Measurements from ENCODE around the gene VSIG8. TPM values are rescaled to one million over a fixed set of nuclear protein-coding genes. Genes with fewer than 3 reads are reported as not detected.

Gene VSIG8
- total RNA-seq (2022; extraction: Qiagen RNA extraction), result 0.08 to 0.15 TPM in 2 of 5 replicates, not detected in the others

GRCh38 chr1:159862557-159862956 is at the start of gene VSIG8:
Gene VSIG8, minus strand, starts transcription at chr1:159862657. Its CDS starts 136 bp downstream, at chr1:159862521.

GRCh38 chr1:159900086-159900680 is 37.7 kb upstream of the VSIG8 start, which contains the start of gene CFAP45:
Gene CFAP45, minus strand, starts transcription at chr1:159900165. Its CDS starts 67 bp downstream, at chr1:159900098.

GRCh38 chr1:159826441-159827101 is 35.9 kb downstream of the VSIG8 start, which contains the start of gene SLAMF8:
Gene SLAMF8, plus strand, starts transcription at chr1:159826873. Its CDS starts 26 bp downstream, at chr1:159826899.

Other genes with a start within 250 kb of the VSIG8 start
- gene CRP, start 148.1 kb downstream of the VSIG8 start, total RNA-seq (2022; extraction: Qiagen RNA extraction), result not detected in 5 replicates
- 43.4 to 79.4 TPM (median 74.8 TPM) in 5 replicates for gene DUSP23, start 81.7 kb downstream of the VSIG8 start, total RNA-seq (2022; extraction: Qiagen RNA extraction)
- not detected in 5 replicates for gene FCRL6, start 60.3 kb downstream of the VSIG8 start, total RNA-seq (2022; extraction: Qiagen RNA extraction)
- 0.08 to 0.20 TPM (median 0.15 TPM) in 5 replicates for gene SLAMF8, start 35.8 kb downstream of the VSIG8 start, total RNA-seq (2022; extraction: Qiagen RNA extraction)
- gene CFAP45, start 37.5 kb upstream of the VSIG8 start, total RNA-seq (2022; extraction: Qiagen RNA extraction), result 0.41 to 0.83 TPM (median 0.59 TPM) in 5 replicates
- gene TAGLN2, start 62.9 kb upstream of the VSIG8 start, total RNA-seq (2022; extraction: Qiagen RNA extraction), result 973 to 1,035 TPM (median 1,022 TPM) in 5 replicates
- gene IGSF9, start 83.0 kb upstream of the VSIG8 start, total RNA-seq (2022; extraction: Qiagen RNA extraction), result 0.11 to 0.25 TPM (median 0.14 TPM) in 5 replicates
- 0.22 to 0.68 TPM (median 0.56 TPM) in 5 replicates for gene SLAMF9, start 91.6 kb upstream of the VSIG8 start, total RNA-seq (2022; extraction: Qiagen RNA extraction)
- 3.7 to 5.7 TPM (median 4.3 TPM) in 5 replicates for gene PIGM, start 169.3 kb upstream of the VSIG8 start, total RNA-seq (2022; extraction: Qiagen RNA extraction)
- not detected in 5 replicates for gene KCNJ10, start 207.5 kb upstream of the VSIG8 start, total RNA-seq (2022; extraction: Qiagen RNA extraction)
- not detected in 5 replicates for gene KCNJ9, start 218.9 kb upstream of the VSIG8 start, total RNA-seq (2022; extraction: Qiagen RNA extraction)
- 7.2 to 10.3 TPM (median 8.8 TPM) in 5 replicates for gene IGSF8, start 236.0 kb upstream of the VSIG8 start, total RNA-seq (2022; extraction: Qiagen RNA extraction)